ENCODE measurements around the gene ME2. TPM values are rescaled to one million over a fixed set of nuclear protein-coding genes. Genes with fewer than 3 reads are reported as not detected.
"Not testable (repeated sequence)": the region's sequence is repeated elsewhere in the genome, so short reads cannot be mapped to it uniquely, and the experiment has no call there.

Gene ME2
- total and polyA plus RNA-seq, 7 donors: 40.2 to 75.1 (median 60.1) TPM

GRCh38 chr18:50875966-50876536 is 2.9 kb upstream of the ME2 start:
- no peak for TF ChIP-seq CTCF (IDR thresholded peaks at IDR 0.05)
- no peak for TF ChIP-seq EP300 (IDR thresholded peaks at IDR 0.05)
- no peak for TF ChIP-seq POLR2A (IDR thresholded peaks at IDR 0.05)
- TF ChIP-seq POLR2AphosphoS5 (IDR thresholded peaks at IDR 0.05): no peak
- Histone ChIP-seq H3K27ac (no peak overlapping the region), H3K4me3 (no peak overlapping the region), H3K36me3 (no peaks in the 10 kb centered on the region), H3K27me3 (no peaks in the 10 kb centered on the region), H3K4me1 (peaks cover 0 to 17% (median 11%) of the 10 kb centered on the region in 4 donors), H3K9me3 (no peaks in the 10 kb centered on the region)
- no peak for DNase-seq
- intact Hi-C loops (cut with DNase I): loop anchor here (1.0 to 10.0 kb wide), 5 partner anchors 54 to 1381 kb away; partner anchors contain the start of genes MEX3C, MRO and RPL17
- 22 to 77% methylated on average over 3 of the region's 3 CpGs for WGBS, 2 donors

- Histone ChIP-seq H3K4me1 (peaks cover 0 to 20% (median 11%) of the 10 kb centered on the region in 4 donors), H3K4me3 (peak overlapping the region in 3 of 4 donors; percentile 81 to 90 (median 85)), H3K27ac (peak overlapping the region; percentile 95 to 98 (median 96)), H3K9me3 (no peaks in the 10 kb centered on the region), H3K36me3 (no peaks in the 10 kb centered on the region), H3K27me3 (no peaks in the 10 kb centered on the region)
- intact Hi-C loops (cut with DNase I): loop anchor here (5.0 to 10.0 kb wide), 4 partner anchors 55 to 1383 kb away; partner anchors contain the start of genes MEX3C, MRO and RPL17
- 62 to 74% methylated on average over 8 of the region's 8 CpGs for WGBS, 2 donors
- DNase-seq: no peak
- TF ChIP-seq CTCF (IDR thresholded peaks at IDR 0.05): no peak
- TF ChIP-seq EP300 (IDR thresholded peaks at IDR 0.05): no peak
- no peak for TF ChIP-seq POLR2AphosphoS5 (IDR thresholded peaks at IDR 0.05)
- TF ChIP-seq POLR2A (IDR thresholded peaks at IDR 0.05): no peak
Measured at GRCh38 chr18:50877545-50878265, 1.2 kb upstream of the ME2 start.

GRCh38 chr18:50879302-50880118 is 592 bp downstream of the ME2 start:
- H3K4me3 ChIP-seq: peak overlapping the region; percentile 81 to 90 (median 83)
- no peaks in the 10 kb centered on the region for H3K9me3 ChIP-seq
- intact Hi-C loops (cut with DNase I): loop anchor here (1.0 to 10.0 kb wide), 5 partner anchors 57 to 1385 kb away; partner anchors contain the start of genes MEX3C, MRO, RPL17 and SMAD4
- no peak for TF ChIP-seq CTCF (IDR thresholded peaks at IDR 0.05)
- peak in 1 of 4 donors; percentile 3 for TF ChIP-seq POLR2AphosphoS5 (IDR thresholded peaks at IDR 0.05)
- TF ChIP-seq EP300 (IDR thresholded peaks at IDR 0.05): no peak
- no peak for TF ChIP-seq POLR2A (IDR thresholded peaks at IDR 0.05)
- no peak for DNase-seq
- peaks cover 0 to 20% (median 11%) of the 10 kb centered on the region in 4 donors for H3K4me1 ChIP-seq
- no peaks in the 10 kb centered on the region for H3K36me3 ChIP-seq
- no peaks in the 10 kb centered on the region for H3K27me3 ChIP-seq
- H3K27ac ChIP-seq: peak overlapping the region; percentile 95 to 98 (median 96)
- WGBS, 2 donors: 0 to 1% methylated on average over 61 of the region's 61 CpGs

GRCh38 chr18:50880119-50880465 is 1.2 kb downstream of the ME2 start:
- peaks cover 0 to 20% (median 11%) of the 10 kb centered on the region in 4 donors for H3K4me1 ChIP-seq
- peak overlapping the region; percentile 81 to 90 (median 83) for H3K4me3 ChIP-seq
- H3K27me3 ChIP-seq: no peaks in the 10 kb centered on the region
- DNase-seq: no peak
- WGBS, 2 donors: 11 to 15% methylated on average over 6 of the region's 6 CpGs
- peak overlapping the region; percentile 95 to 98 (median 96) for H3K27ac ChIP-seq
- H3K9me3 ChIP-seq: no peaks in the 10 kb centered on the region
- intact Hi-C loops (cut with DNase I): no loop called here
- TF ChIP-seq POLR2A (IDR thresholded peaks at IDR 0.05) (no peak), CTCF (IDR thresholded peaks at IDR 0.05) (no peak), POLR2AphosphoS5 (IDR thresholded peaks at IDR 0.05) (no peak), EP300 (IDR thresholded peaks at IDR 0.05) (no peak)
- H3K36me3 ChIP-seq: no peaks in the 10 kb centered on the region

- intact Hi-C loops (cut with DNase I); H3K36me3 ChIP-seq; H3K4me3 ChIP-seq; DNase-seq; H3K27ac ChIP-seq; H3K9me3 ChIP-seq; H3K27me3 ChIP-seq: not testable (repeated sequence)
- peaks cover 0 to 20% (median 11%) of the 10 kb centered on the region in 4 donors for H3K4me1 ChIP-seq
- 95 to 96% methylated on average over 9 of the region's 9 CpGs for WGBS, 2 donors
Measured at GRCh38 chr18:50880944-50881343, 2.0 kb downstream of the ME2 start.
